Measurements from ENCODE around the gene KRT5. TPM values are rescaled to one million over a fixed set of nuclear protein-coding genes. Genes with fewer than 3 reads are reported as not detected.

KRT5 gene
- total and polyA plus RNA-seq, 2 of the 13 experiments (the other 11 are each of a cell fraction or from before 2014, with no cell fraction given), result 0.08 TPM; not detected in 1

DNA sequence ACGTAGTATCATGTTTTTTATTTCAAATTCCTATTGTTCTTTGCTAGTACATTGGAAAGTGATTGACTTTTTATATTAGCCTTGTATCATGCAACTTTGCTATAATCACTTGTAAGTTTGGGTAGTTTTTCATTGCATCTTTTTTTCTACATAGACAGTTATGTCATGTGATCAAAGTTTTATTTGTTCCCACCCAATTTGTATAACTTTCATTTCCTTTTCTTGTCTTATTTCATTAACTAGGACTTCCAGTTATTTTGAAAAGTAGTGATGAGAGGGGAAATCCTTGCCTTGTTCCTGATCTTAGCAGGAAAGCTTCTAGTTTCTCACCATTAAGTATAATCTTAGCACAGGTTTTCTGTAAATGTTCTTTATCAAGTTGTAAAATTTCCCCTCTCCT lies 17.3 kb downstream of the KRT5 start:
- Histone ChIP-seq H4K20me1 (ENCODE audit: insufficient read depth, low read length) (no peaks in the 10 kb centered on the region), H3K27ac (ENCODE audit: extremely low read length, insufficient read depth, low read length) (no peak overlapping the region), H3K9ac (ENCODE audit: insufficient read depth, low read depth, low read length) (no peak overlapping the region), H3K4me3 (replicated peaks in 1 of 3; ENCODE audit: insufficient read depth in 1 of 3, low read depth in 2 of 3, low read length in 3 of 3) (no peak overlapping the region), H3K4me2 (ENCODE audit: low read depth, low read length) (no peak overlapping the region), H3K36me3 (replicated peaks in 1 of 2; ENCODE audit: control insufficient read depth in 1 of 2, insufficient read depth in 2 of 2, low read length in 2 of 2) (no peaks in the 10 kb centered on the region), H3K9me3 (ENCODE audit: low read length) (no peaks in the 10 kb centered on the region), H3K4me1 (ENCODE audit: insufficient read depth, low read length) (no peaks in the 10 kb centered on the region), H2AFZ (ENCODE audit: low read length) (no peak overlapping the region), H3K27me3 (ENCODE audit: control insufficient read depth in 1 of 2, insufficient read depth in 2 of 2, low read length in 2 of 2) (peaks cover 0 to 1% of the 10 kb centered on the region in 2 experiments; a peak in 1 of 5 replicates), H3K79me2 (ENCODE audit: insufficient read depth, low read length) (no peaks in the 10 kb centered on the region)
- intact Hi-C loops (cut with micrococcal nuclease; ENCODE audit: unreplicated experiment) (no loop called here), in situ Hi-C loops (cut with HindIII; ENCODE audit: extremely low pct_ligation_motif_present, low pct_unique_long_range_greater_than_20kb) (no loop called here)
- ATAC-seq (no peak), FAIRE-seq (no peak), DNase-seq (ENCODE audit: low spot score) (no peak)
- 3% methylated on average over 1 of the region's 1 CpG for WGBS (ENCODE audit: low lambda C conversion rate)
- TF ChIP-seq HNRNPK (IDR thresholded peaks at IDR 0.05; ENCODE audit: low read depth, low read length, poor library complexity, severe bottlenecking) (no peak), TAF1 (CRISPR knock-in tag; IDR thresholded peaks at IDR 0.05) (no peak), E2F5 (CRISPR knock-in tag; conservative IDR thresholded peaks at IDR 0.05) (no peak), HDAC6 (IDR thresholded peaks at IDR 0.05; ENCODE audit: low read depth, low read length) (no peak), FOXK1 (CRISPR knock-in tag; IDR thresholded peaks at IDR 0.05; ENCODE audit: borderline replicate concordance, low read depth) (no peak), GTF3A (CRISPR knock-in tag; conservative IDR thresholded peaks at IDR 0.05) (no peak)
- TF ChIP-seq, protein P1, sequence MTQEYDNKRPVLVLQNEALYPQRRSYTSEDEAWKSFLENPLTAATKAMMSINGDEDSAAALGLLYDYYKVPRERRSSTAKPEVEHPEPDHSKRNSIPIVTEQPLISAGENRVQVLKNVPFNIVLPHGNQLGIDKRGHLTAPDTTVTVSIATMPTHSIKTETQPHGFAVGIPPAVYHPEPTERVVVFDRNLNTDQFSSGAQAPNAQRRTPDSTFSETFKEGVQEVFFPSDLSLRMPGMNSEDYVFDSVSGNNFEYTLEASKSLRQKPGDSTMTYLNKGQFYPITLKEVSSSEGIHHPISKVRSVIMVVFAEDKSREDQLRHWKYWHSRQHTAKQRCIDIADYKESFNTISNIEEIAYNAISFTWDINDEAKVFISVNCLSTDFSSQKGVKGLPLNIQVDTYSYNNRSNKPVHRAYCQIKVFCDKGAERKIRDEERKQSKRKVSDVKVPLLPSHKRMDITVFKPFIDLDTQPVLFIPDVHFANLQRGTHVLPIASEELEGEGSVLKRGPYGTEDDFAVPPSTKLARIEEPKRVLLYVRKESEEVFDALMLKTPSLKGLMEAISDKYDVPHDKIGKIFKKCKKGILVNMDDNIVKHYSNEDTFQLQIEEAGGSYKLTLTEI (CRISPR knock-in tag; conservative IDR thresholded peaks at IDR 0.05), result no peak
- ChIA-PET CTCF (ENCODE audit: low intra/inter-chr PET ratio, low total read pairs) (no interaction called here), POLR2A (no interaction called here)
- BruUV-seq (replicated peaks), result no TSS peak
